ENCODE results near the gene PHYKPL.

The PHYKPL gene

GRCh38 chr5:178218827-178219226, 13.8 kb downstream of the PHYKPL start:
- intact Hi-C loops (cut with DNase I; ENCODE audit: low total_unique reads), result no loop called here
- TF ChIP-seq CTCF (IDR thresholded peaks at IDR 0.05), result no peak
- H3K9me3 ChIP-seq, result no peaks in the 10 kb centered on the region
- no peak overlapping the region for H3K4me3 ChIP-seq
- peaks cover 0 to 5% (median 0%) of the 10 kb centered on the region in 4 donors for H3K4me1 ChIP-seq
- H3K36me3 ChIP-seq, result peaks cover 31 to 79% (median 49%) of the 10 kb centered on the region in 3 donors
- H3K27me3 ChIP-seq, result no peaks in the 10 kb centered on the region
- DNase-seq, result no peak
- no peak overlapping the region for H3K27ac ChIP-seq

- Histone ChIP-seq H3K36me3 (peaks cover 31 to 80% (median 52%) of the 10 kb centered on the region in 3 donors), H3K4me3 (no peak overlapping the region), H3K27ac (no peak overlapping the region), H3K9me3 (no peaks in the 10 kb centered on the region), H3K27me3 (no peaks in the 10 kb centered on the region), H3K4me1 (peaks cover 0 to 5% (median 0%) of the 10 kb centered on the region in 4 donors)
- no peak for DNase-seq
- no peak for TF ChIP-seq CTCF (IDR thresholded peaks at IDR 0.05)
- intact Hi-C loops (cut with DNase I; ENCODE audit: low total_unique reads), result no loop called here
Observed at GRCh38 chr5:178218237-178218776, 14.3 kb downstream of the PHYKPL start.

- no peak for DNase-seq
- Histone ChIP-seq H3K4me1 (peaks cover 0 to 5% (median 0%) of the 10 kb centered on the region in 4 donors), H3K27ac (no peak overlapping the region), H3K9me3 (no peaks in the 10 kb centered on the region), H3K4me3 (no peak overlapping the region), H3K36me3 (peaks cover 40 to 85% (median 56%) of the 10 kb centered on the region in 3 donors), H3K27me3 (no peaks in the 10 kb centered on the region)
- intact Hi-C loops (cut with DNase I; ENCODE audit: low total_unique reads), result no loop called here
- TF ChIP-seq CTCF (IDR thresholded peaks at IDR 0.05), result no peak
Observed at GRCh38 chr5:178216779-178217178, 15.8 kb downstream of the PHYKPL start.

GRCh38 chr5:178216088-178216534, 16.5 kb downstream of the PHYKPL start:
- H3K27ac ChIP-seq, result no peak overlapping the region
- no peaks in the 10 kb centered on the region for H3K27me3 ChIP-seq
- H3K4me3 ChIP-seq, result no peak overlapping the region
- H3K36me3 ChIP-seq, result peaks cover 46 to 85% (median 61%) of the 10 kb centered on the region in 3 donors
- peaks cover 0 to 5% (median 0%) of the 10 kb centered on the region in 4 donors for H3K4me1 ChIP-seq
- H3K9me3 ChIP-seq, result no peaks in the 10 kb centered on the region
- no peak for DNase-seq
- no peak for TF ChIP-seq CTCF (IDR thresholded peaks at IDR 0.05)
- intact Hi-C loops (cut with DNase I; ENCODE audit: low total_unique reads), result no loop called here

GRCh38 chr5:178215280-178216002, 17.2 kb downstream of the PHYKPL start:
- TF ChIP-seq CTCF (IDR thresholded peaks at IDR 0.05), result no peak
- Histone ChIP-seq H3K4me1 (peaks cover 0 to 5% (median 0%) of the 10 kb centered on the region in 4 donors), H3K27ac (no peak overlapping the region), H3K27me3 (no peaks in the 10 kb centered on the region), H3K9me3 (no peaks in the 10 kb centered on the region), H3K4me3 (no peak overlapping the region), H3K36me3 (peaks cover 53 to 88% (median 67%) of the 10 kb centered on the region in 3 donors)
- no peak for DNase-seq
- intact Hi-C loops (cut with DNase I; ENCODE audit: low total_unique reads), result no loop called here

All from tibial artery (tissue), 4 donors.